Stimulated activated CD4-positive, alpha-beta T cell treated with anti-CD3 and anti-CD28 coated beads, Interleukin-4, amount 100 ng/mL, for 48 hours (primary cell): ENCODE measurements around the gene OPRL1.

Experiments used
- DNase-seq, 2 donors: peaks; one replicate each; pipeline ENCODE4 v3.0.0-alpha.2; 2020; ENCODE audit warnings: low read depth in 2 of 2

OPRL1 gene

GRCh38 chr20:64102647-64103354, 22.9 kb downstream of the OPRL1 start:
- no peak for DNase-seq

- no peak for DNase-seq
These were observed 24.2 kb downstream of the OPRL1 start for GRCh38 chr20:64103871-64104666.

- DNase-seq = no peak
These were observed 25.0 kb downstream of the OPRL1 start for GRCh38 chr20:64104667-64105451.

GRCh38 chr20:64105846-64106434, 26.1 kb downstream of the OPRL1 start:
- no peak for DNase-seq

GRCh38 chr20:64106435-64106961, 26.6 kb downstream of the OPRL1 start:
- no peak for DNase-seq

- DNase-seq = no peak
These were observed 27.3 kb downstream of the OPRL1 start, which contains the start of gene NPBWR2 for GRCh38 chr20:64106981-64107735. TSS of gene NPBWR2 (minus strand) at chr20:64107565. CDS start at chr20:64106831, 734 bp downstream.

- no peak for DNase-seq
These were observed 28.0 kb downstream of the OPRL1 start for GRCh38 chr20:64107736-64108457.

GRCh38 chr20:64108731-64109681, 29.1 kb downstream of the OPRL1 start:
- DNase-seq = no peak

- no peak for DNase-seq
These were observed 30.0 kb downstream of the OPRL1 start for GRCh38 chr20:64109831-64110391.

- DNase-seq = no peak
These were observed 30.7 kb downstream of the OPRL1 start for GRCh38 chr20:64110411-64111068.

GRCh38 chr20:64111841-64112641, 32.2 kb downstream of the OPRL1 start:
- no peak for DNase-seq

GRCh38 chr20:64112691-64113443, 33.0 kb downstream of the OPRL1 start:
- DNase-seq = no peak

- no peak for DNase-seq
These were observed 33.5 kb downstream of the OPRL1 start for GRCh38 chr20:64113444-64113775.

- no peak for DNase-seq
These were observed 34.0 kb downstream of the OPRL1 start for GRCh38 chr20:64113796-64114355.

GRCh38 chr20:64114356-64114971, 34.6 kb downstream of the OPRL1 start:
- DNase-seq = no peak
